B cell (primary cell): Measurements from ENCODE around the gene GABRR3. TPM values are rescaled to one million over a fixed set of nuclear protein-coding genes. Genes with fewer than 3 reads are reported as not detected.

Source experiments
- ATAC-seq: fragments of 200-7000 bp; cut with Tn5 transposase; one replicate; pipeline ENCODE4 v1.10.0; 2021; ENCODE audit warnings: low read depth, mild to moderate bottlenecking, moderate number of reproducible peaks, moderate library complexity
- CTCF ChIA-PET: fragments of 350-600 bp; sonication (Branson Sonifier 250); formaldehyde crosslinking; loops from one replicate; lab custom pipeline; 2021; ENCODE audit warnings: antibody characterized with exemption, inconsistent platforms; lab: Charles Lee
- POLR2A ChIA-PET: fragments of 350-600 bp; sonication (Branson Sonifier 250); formaldehyde crosslinking; loops from one replicate; lab custom pipeline; 2021; ENCODE audit warnings: antibody characterized with exemption; lab: Charles Lee
- DNase-seq: peaks from one replicate; pipeline ENCODE4 v3.0.0; 2013
- H2AFZ ChIP-seq: 2 replicates; pipeline ENCODE4 v1.6.1; 2012; ENCODE audit warnings: mild to moderate bottlenecking, low read depth, low read length; ENCODE audit not compliant: insufficient read depth, poor library complexity, severe bottlenecking
- H3K27ac ChIP-seq, 2 donors: 1 replicate in 1 of 2; 2 replicates in 1 of 2; pipeline ENCODE4 v1.5.1; 2012 to 2013; ENCODE audit warnings: low read length in 2 of 2, mild to moderate bottlenecking in 2 of 2, moderate library complexity in 1 of 2
- H3K27me3 ChIP-seq, 4 experiments: fragments of 200-600 bp in 1 of 4; sonication (generic) in 1 of 4; replicated peaks in 1 of 4; 1 replicate in 2 of 4; 2 replicates in 2 of 4; pipeline versions ENCODE4 v1.6.1 to v1.7.0; 2013 to 2016; ENCODE audit warnings: low read length in 3 of 4, mild to moderate bottlenecking in 2 of 4, mixed read lengths in 1 of 4, moderate library complexity in 1 of 4; ENCODE audit not compliant: insufficient read depth in 4 of 4, control insufficient read depth in 3 of 4; ENCODE audit errors: control extremely low read depth in 1 of 4
- H3K36me3 ChIP-seq, 2 experiments: replicated peaks in 1 of 2; 1 replicate in 1 of 2; 2 replicates in 1 of 2; pipeline versions ENCODE4 v1.6.1 to v1.7.1; 2013; ENCODE audit warnings: low read length in 1 of 2; ENCODE audit not compliant: insufficient read depth in 2 of 2, control insufficient read depth in 1 of 2; ENCODE audit errors: control extremely low read depth in 1 of 2, extremely low read depth in 1 of 2
- H3K4me1 ChIP-seq, 2 donors: fragments of 200-600 bp in 1 of 2; sonication (generic) in 1 of 2; 1 replicate in 1 of 2; 2 replicates in 1 of 2; pipeline versions ENCODE4 v1.5.1 to v1.6.1; 2013 to 2017; ENCODE audit warnings: low read length in 2 of 2; ENCODE audit not compliant: control insufficient read depth in 2 of 2, insufficient read depth in 2 of 2
- H3K4me2 ChIP-seq: replicated peaks from 2 replicates; pipeline ENCODE3; 2012; ENCODE audit warnings: mild to moderate bottlenecking, low read depth, low read length; ENCODE audit not compliant: poor library complexity, severe bottlenecking
- H3K4me3 ChIP-seq, 5 experiments: fragments of 200-600 bp in 1 of 5; sonication (generic) in 1 of 5; 1 replicate in 3 of 5; 2 replicates in 2 of 5; pipeline versions ENCODE4 v1.5.1 to v1.7.0; 2011 to 2016; ENCODE audit warnings: low read length in 4 of 5, mild to moderate bottlenecking in 4 of 5, low read depth in 2 of 5, control low read depth in 1 of 5, moderate library complexity in 1 of 5; ENCODE audit not compliant: insufficient read depth in 1 of 5; ENCODE audit errors: control extremely low read depth in 1 of 5, extremely low read depth in 1 of 5
- H3K79me2 ChIP-seq: fragments of 200-600 bp; sonication (generic); one replicate; pipeline ENCODE4 v1.6.0; 2016; ENCODE audit warnings: low read length; ENCODE audit not compliant: control insufficient read depth, insufficient read depth
- H3K9ac ChIP-seq: fragments of 200-600 bp; sonication (generic); 2 replicates; pipeline ENCODE4 v1.6.1; 2017; ENCODE audit warnings: mild to moderate bottlenecking, low read length, moderate library complexity
- H3K9me3 ChIP-seq, 3 donors: one replicate each; pipeline versions ENCODE4 v1.6.1 to v1.7.1; 2013; ENCODE audit warnings: low read length in 2 of 3; ENCODE audit not compliant: control insufficient read depth in 2 of 3, insufficient read depth in 1 of 3; ENCODE audit errors: control extremely low read depth in 1 of 3
- H4K20me1 ChIP-seq: 2 replicates; pipeline ENCODE4 v1.6.0; 2012; ENCODE audit warnings: mild to moderate bottlenecking, low read length; ENCODE audit not compliant: insufficient read depth, control insufficient read depth, poor library complexity, severe bottlenecking
- H3K27ac Mint-ChIP-seq: one replicate; pipeline ENCODE4 v1.8.0; 2021; ENCODE audit warnings: mixed read lengths
- H3K27me3 Mint-ChIP-seq: one replicate; pipeline ENCODE4 v1.8.0; 2021; ENCODE audit warnings: mixed read lengths
- H3K4me1 Mint-ChIP-seq: one replicate; pipeline ENCODE4 v1.8.0; 2021; ENCODE audit warnings: mixed read lengths
- H3K4me3 Mint-ChIP-seq: one replicate; pipeline ENCODE4 v1.8.0; 2021; ENCODE audit warnings: mixed read lengths
- H3K9me3 Mint-ChIP-seq: one replicate; pipeline ENCODE4 v1.8.0; 2022; ENCODE audit warnings: mixed read lengths; ENCODE audit not compliant: insufficient read depth
- CTCF ChIP-seq: fragments of 200-600 bp; IDR thresholded peaks from one replicate; pipeline ENCODE4 v1.8.0; 2022; ENCODE audit warnings: antibody characterized with exemption, mild to moderate bottlenecking
- EZH2 ChIP-seq: IDR thresholded peaks from 2 replicates; pipeline ENCODE4 v1.6.1; 2012; ENCODE audit warnings: borderline replicate concordance, low read depth, mild to moderate bottlenecking, moderate library complexity, low read length; ENCODE audit not compliant: insufficient read depth, poor library complexity, severe bottlenecking
- WGBS: methylation state at CpG from one replicate; pipeline ENCODE4 v1.1.5; 2013; ENCODE audit warnings: missing lambda C conversion rate; ENCODE audit not compliant: insufficient coverage; 5-methylcytosine and 5-hydroxymethylcytosine counted together
- intact Hi-C: fragments of 100-400 bp; cut with micrococcal nuclease; formaldehyde crosslinking; loops from one replicate; pipeline ENCODE4 v1.10.0; 2022
- polyA plus RNA-seq: library from polyadenylated mRNA; depleted of rRNA; stranded (reverse); fragments of >200 nt; gene quantifications from 2 replicates; pipeline ENCODE4 v1.2.3, GENCODE V29; 2012
- total RNA-seq, 2 donors: library from RNA; stranded (reverse); fragments of 120-200 nt in 1 of 2; gene quantifications; 1 replicate in 1 of 2; 2 replicates in 1 of 2; pipeline versions ENCODE4 v1.2.3 to v1.2.4, GENCODE V29; 2013 to 2022

GABRR3 gene
- total and polyA plus RNA-seq, 2 donors (not counting 1 experiment from before 2014, with no cell fraction given): not detected

GRCh38 chr3:98034486-98034885 is 629 bp downstream of the GABRR3 start:
- Histone ChIP-seq H3K4me1 (peaks cover 0 to 4% of the 10 kb centered on the region in 2 donors), H3K27me3 (peaks cover 0 to 2% (median 0%) of the 10 kb centered on the region in 4 experiments), H3K36me3 (no peaks in the 10 kb centered on the region), H3K4me2 (no peak overlapping the region), H3K9ac (no peak overlapping the region), H2AFZ (no peak overlapping the region), H3K27ac (no peak overlapping the region), H3K79me2 (no peaks in the 10 kb centered on the region), H3K9me3 (no peaks in the 10 kb centered on the region), H4K20me1 (no peaks in the 10 kb centered on the region), H3K4me3 (no peak overlapping the region)
- ATAC-seq (no peak), DNase-seq (no peak)
- Mint-ChIP-seq H3K27ac (no peak overlapping the region), H3K9me3 (no peaks in the 10 kb centered on the region), H3K27me3 (peaks cover 25% of the 10 kb centered on the region), H3K4me1 (peaks cover 4% of the 10 kb centered on the region), H3K4me3 (no peak overlapping the region)
- intact Hi-C loops: no loop called here
- POLR2A ChIA-PET: no interaction called here
- TF ChIP-seq EZH2: no peak
- TF ChIP-seq CTCF: no peak
- WGBS: 56% methylated on average over 1 of the region's 2 CpGs
- CTCF ChIA-PET: no interaction called here

DNA sequence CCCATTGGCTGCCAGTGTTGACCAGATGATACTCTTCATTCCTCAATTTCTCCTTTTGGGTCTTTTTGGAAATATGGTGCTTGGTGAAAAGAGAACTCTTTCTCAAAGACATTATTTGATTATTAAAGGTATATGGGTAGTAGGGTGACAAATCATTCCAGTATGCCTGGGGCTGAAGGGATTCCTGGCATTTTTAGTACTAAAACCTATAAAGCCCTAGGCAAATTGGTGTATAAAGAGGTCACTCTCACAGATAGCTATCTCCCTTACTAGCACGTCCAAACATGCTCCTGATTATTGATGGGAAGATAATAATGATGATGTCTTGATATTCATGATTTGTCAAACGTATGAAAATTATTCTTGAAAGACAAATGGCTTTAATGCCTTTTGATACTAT is 1.1 kb downstream of the GABRR3 start:
- Histone ChIP-seq H3K36me3 (no peaks in the 10 kb centered on the region), H3K9ac (no peak overlapping the region), H3K4me1 (no peaks in the 10 kb centered on the region), H2AFZ (no peak overlapping the region), H3K9me3 (no peaks in the 10 kb centered on the region), H3K4me2 (no peak overlapping the region), H3K27me3 (peaks cover 0 to 2% (median 0%) of the 10 kb centered on the region in 4 experiments), H3K79me2 (no peaks in the 10 kb centered on the region), H3K4me3 (no peak overlapping the region), H3K27ac (no peak overlapping the region), H4K20me1 (no peaks in the 10 kb centered on the region)
- no peak overlapping the region for H3K4me3 Mint-ChIP-seq
- WGBS: no CpG with 5 or more reads among the region's 2 CpGs
- intact Hi-C loops: no loop called here
- no peak for ATAC-seq
- ChIA-PET CTCF (interaction anchor here (1.1 kb wide), 1 partner anchor 11 kb away, joined by 4 read pairs; no protein-coding TSS in a partner anchor), POLR2A (no interaction called here)
- TF ChIP-seq CTCF: no peak
- no peak for TF ChIP-seq EZH2
- H3K27ac Mint-ChIP-seq: no peak overlapping the region
- no peak for DNase-seq
- peaks cover 29% of the 10 kb centered on the region for H3K27me3 Mint-ChIP-seq
- no peaks in the 10 kb centered on the region for H3K4me1 Mint-ChIP-seq
- no peaks in the 10 kb centered on the region for H3K9me3 Mint-ChIP-seq
